HL-60 (cell line): Measurements from ENCODE around the gene SPATA20.

Experiments
- DNase-seq, 2 experiments: peaks; one replicate each; pipeline ENCODE4 v3.0.0-alpha.2; 2010 to 2020; ENCODE audit warnings: low read depth in 1 of 2, low spot score in 1 of 2
- H3K27ac ChIP-seq: fragments of 250-450 bp; sonication (Bioruptor Pico); replicated peaks from 2 replicates; pipeline ENCODE4 v1.5.1; 2020; ENCODE audit warnings: mild to moderate bottlenecking, moderate library complexity
- H3K27me3 ChIP-seq: fragments of 250-450 bp; sonication (Bioruptor Pico); 2 replicates; pipeline ENCODE4 v1.5.1; 2021; ENCODE audit warnings: mild to moderate bottlenecking, moderate library complexity; ENCODE audit not compliant: insufficient read depth, poor library complexity, severe bottlenecking
- H3K4me3 ChIP-seq: replicated peaks from 2 replicates; pipeline ENCODE4 v1.5.1; 2011; ENCODE audit warnings: mild to moderate bottlenecking, control low read depth, low read length; ENCODE audit not compliant: insufficient read depth
- GABPA ChIP-seq: IDR thresholded peaks from 2 replicates; pipeline ENCODE4 v1.6.1; 2012; ENCODE audit warnings: low read depth
- POLR2AphosphoS5 ChIP-seq: IDR thresholded peaks from 2 replicates; pipeline ENCODE4 v1.6.1; 2012; ENCODE audit warnings: low read depth
- SPI1 ChIP-seq: IDR thresholded peaks from 2 replicates; pipeline ENCODE4 v1.6.1; 2012; ENCODE audit warnings: low read depth, mild to moderate bottlenecking, borderline replicate concordance
- TF ChIP-seq, protein P1 (sequence below): IDR thresholded peaks from one replicate; pipeline ENCODE4 v1.5.1; 2011; ENCODE audit warnings: low read length, control low read depth, inconsistent platforms; ENCODE audit not compliant: insufficient read depth
- TF ChIP-seq, protein P2 (sequence below): IDR thresholded peaks from 2 replicates; pipeline ENCODE4 v1.6.1; 2012; ENCODE audit warnings: low read depth; ENCODE audit not compliant: insufficient replicate concordance

The SPATA20 gene

GRCh38 chr17:50560185-50560824 is 13.3 kb downstream of the SPATA20 start, which contains the start of gene CACNA1G:
Gene CACNA1G, plus strand, starts transcription at chr17:50560715. Its CDS starts 745 bp downstream, at chr17:50561460.
- H3K27me3 ChIP-seq = peaks cover 61% of the 10 kb centered on the region
- TF ChIP-seq GABPA (no peak), POLR2AphosphoS5 (no peak), SPI1 (no peak)
- TF ChIP-seq, protein P1, sequence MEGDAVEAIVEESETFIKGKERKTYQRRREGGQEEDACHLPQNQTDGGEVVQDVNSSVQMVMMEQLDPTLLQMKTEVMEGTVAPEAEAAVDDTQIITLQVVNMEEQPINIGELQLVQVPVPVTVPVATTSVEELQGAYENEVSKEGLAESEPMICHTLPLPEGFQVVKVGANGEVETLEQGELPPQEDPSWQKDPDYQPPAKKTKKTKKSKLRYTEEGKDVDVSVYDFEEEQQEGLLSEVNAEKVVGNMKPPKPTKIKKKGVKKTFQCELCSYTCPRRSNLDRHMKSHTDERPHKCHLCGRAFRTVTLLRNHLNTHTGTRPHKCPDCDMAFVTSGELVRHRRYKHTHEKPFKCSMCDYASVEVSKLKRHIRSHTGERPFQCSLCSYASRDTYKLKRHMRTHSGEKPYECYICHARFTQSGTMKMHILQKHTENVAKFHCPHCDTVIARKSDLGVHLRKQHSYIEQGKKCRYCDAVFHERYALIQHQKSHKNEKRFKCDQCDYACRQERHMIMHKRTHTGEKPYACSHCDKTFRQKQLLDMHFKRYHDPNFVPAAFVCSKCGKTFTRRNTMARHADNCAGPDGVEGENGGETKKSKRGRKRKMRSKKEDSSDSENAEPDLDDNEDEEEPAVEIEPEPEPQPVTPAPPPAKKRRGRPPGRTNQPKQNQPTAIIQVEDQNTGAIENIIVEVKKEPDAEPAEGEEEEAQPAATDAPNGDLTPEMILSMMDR = no peak
- TF ChIP-seq, protein P2, sequence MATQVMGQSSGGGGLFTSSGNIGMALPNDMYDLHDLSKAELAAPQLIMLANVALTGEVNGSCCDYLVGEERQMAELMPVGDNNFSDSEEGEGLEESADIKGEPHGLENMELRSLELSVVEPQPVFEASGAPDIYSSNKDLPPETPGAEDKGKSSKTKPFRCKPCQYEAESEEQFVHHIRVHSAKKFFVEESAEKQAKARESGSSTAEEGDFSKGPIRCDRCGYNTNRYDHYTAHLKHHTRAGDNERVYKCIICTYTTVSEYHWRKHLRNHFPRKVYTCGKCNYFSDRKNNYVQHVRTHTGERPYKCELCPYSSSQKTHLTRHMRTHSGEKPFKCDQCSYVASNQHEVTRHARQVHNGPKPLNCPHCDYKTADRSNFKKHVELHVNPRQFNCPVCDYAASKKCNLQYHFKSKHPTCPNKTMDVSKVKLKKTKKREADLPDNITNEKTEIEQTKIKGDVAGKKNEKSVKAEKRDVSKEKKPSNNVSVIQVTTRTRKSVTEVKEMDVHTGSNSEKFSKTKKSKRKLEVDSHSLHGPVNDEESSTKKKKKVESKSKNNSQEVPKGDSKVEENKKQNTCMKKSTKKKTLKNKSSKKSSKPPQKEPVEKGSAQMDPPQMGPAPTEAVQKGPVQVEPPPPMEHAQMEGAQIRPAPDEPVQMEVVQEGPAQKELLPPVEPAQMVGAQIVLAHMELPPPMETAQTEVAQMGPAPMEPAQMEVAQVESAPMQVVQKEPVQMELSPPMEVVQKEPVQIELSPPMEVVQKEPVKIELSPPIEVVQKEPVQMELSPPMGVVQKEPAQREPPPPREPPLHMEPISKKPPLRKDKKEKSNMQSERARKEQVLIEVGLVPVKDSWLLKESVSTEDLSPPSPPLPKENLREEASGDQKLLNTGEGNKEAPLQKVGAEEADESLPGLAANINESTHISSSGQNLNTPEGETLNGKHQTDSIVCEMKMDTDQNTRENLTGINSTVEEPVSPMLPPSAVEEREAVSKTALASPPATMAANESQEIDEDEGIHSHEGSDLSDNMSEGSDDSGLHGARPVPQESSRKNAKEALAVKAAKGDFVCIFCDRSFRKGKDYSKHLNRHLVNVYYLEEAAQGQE = no peak
- no peak within 1 kb of the TSS for H3K27ac ChIP-seq
- DNase-seq = peak; percentile 64 to 81
- H3K4me3 ChIP-seq = peak within 1 kb of the TSS; percentile 5

DNA sequence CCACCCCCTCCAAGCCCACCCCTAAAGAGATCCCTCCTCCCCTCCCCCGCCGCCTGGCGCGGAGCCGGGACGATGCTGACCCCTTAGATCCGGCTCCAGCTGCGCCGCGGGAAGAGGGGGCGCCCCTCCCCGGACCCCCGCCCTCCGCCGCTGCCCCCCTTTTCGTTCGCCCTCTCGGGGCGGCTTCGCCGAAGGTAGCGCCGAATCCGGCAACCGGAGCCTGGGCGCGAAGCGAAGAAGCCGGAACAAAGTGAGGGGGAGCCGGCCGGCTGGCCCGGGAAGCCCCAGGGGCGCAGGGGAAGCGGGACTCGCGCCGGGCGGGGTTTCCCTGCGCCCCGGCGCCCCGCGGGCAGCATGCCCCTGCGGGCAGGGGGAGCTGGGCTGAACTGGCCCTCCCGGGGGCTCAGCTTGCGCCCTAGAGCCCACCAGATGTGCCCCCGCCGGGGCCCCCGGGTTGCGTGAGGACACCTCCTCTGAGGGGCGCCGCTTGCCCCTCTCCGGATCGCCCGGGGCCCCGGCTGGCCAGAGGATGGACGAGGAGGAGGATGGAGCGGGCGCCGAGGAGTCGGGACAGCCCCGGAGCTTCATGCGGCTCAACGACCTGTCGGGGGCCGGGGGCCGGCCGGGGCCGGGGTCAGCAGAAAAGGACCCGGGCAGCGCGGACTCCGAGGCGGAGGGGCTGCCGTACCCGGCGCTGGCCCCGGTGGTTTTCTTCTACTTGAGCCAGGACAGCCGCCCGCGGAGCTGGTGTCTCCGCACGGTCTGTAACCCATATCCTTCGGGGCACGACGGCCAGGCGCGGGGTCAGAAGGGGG is 14.2 kb downstream of the SPATA20 start:
- H3K27ac ChIP-seq = no peak overlapping the region
- TF ChIP-seq SPI1 (no peak), POLR2AphosphoS5 (no peak), GABPA (no peak)
- TF ChIP-seq, protein P1 = no peak
- TF ChIP-seq, protein P2 = no peak
- DNase-seq = no peak
- H3K4me3 ChIP-seq = peak overlapping the region; percentile 5
- H3K27me3 ChIP-seq = peaks cover 68% of the 10 kb centered on the region

GRCh38 chr17:50561746-50562141 is 14.8 kb downstream of the SPATA20 start:
- H3K27ac ChIP-seq = no peak overlapping the region
- no peak overlapping the region for H3K4me3 ChIP-seq
- H3K27me3 ChIP-seq = peaks cover 74% of the 10 kb centered on the region
- TF ChIP-seq POLR2AphosphoS5 = no peak
- TF ChIP-seq, protein P2 = no peak
- TF ChIP-seq, protein P1 = no peak
- TF ChIP-seq GABPA = no peak
- no peak for TF ChIP-seq SPI1
- no peak for DNase-seq
